GM12891 (cell line): ENCODE data around the gene SHB.

ENCODE experiments used
- POLR2A ChIP-seq: IDR thresholded peaks from 2 replicates; pipeline ENCODE4 v1.6.1; 2011; ENCODE audit warnings: low read depth, low read length, control low read depth
- POLR2AphosphoS5 ChIP-seq: IDR thresholded peaks from 2 replicates; pipeline ENCODE4 v1.6.1; 2011; ENCODE audit warnings: low read depth, low read length, control low read depth
- POU2F2 ChIP-seq: IDR thresholded peaks from 2 replicates; pipeline ENCODE4 v1.6.1; 2011; ENCODE audit warnings: low read depth, mild to moderate bottlenecking, control low read depth, low read length, moderate library complexity
- SPI1 ChIP-seq: IDR thresholded peaks from 2 replicates; pipeline ENCODE4 v1.6.1; 2011; ENCODE audit warnings: low read depth, low read length, control low read depth
- TAF1 ChIP-seq: IDR thresholded peaks from 2 replicates; pipeline ENCODE4 v1.6.1; 2011; ENCODE audit warnings: low read depth, low read length, control low read depth

- TF ChIP-seq POLR2A (no peak), SPI1 (no peak), TAF1 (no peak), POLR2AphosphoS5 (no peak), POU2F2 (no peak)
Measured at GRCh38 chr9:37971691-37972090, 97.3 kb downstream of the SHB start.
